Hematopoietic multipotent progenitor cell (in vitro differentiated cells): ENCODE results near the gene IFNGR1. TPM values are rescaled to one million over a fixed set of nuclear protein-coding genes. Genes with fewer than 3 reads are reported as not detected.
"Not testable (repeated sequence)": the region's sequence is repeated elsewhere in the genome, so short reads cannot be mapped to it uniquely, and the experiment has no call there.

Experiments
- DNase-seq, 3 donors: peaks; one replicate each; pipeline ENCODE4 v3.0.0-alpha.2; 2011 to 2015; ENCODE audit warnings: low read depth in 2 of 3, low spot score in 2 of 3
- total RNA-seq: library from RNA; depleted of rRNA; stranded (reverse); fragments of >200 nt; gene quantifications from one replicate; pipeline ENCODE4 v1.2.3, GENCODE V29; 2012

IFNGR1 gene
- 24.2 TPM for total RNA-seq

GRCh38 chr6:137218917-137219663 lies at the start of gene IFNGR1:
Gene IFNGR1 (minus strand): TSS chr6:137219385. CDS start chr6:137219327, 58 bp downstream.
- peak; percentile 84 to 93 (median 92) for DNase-seq

GRCh38 chr6:137268911-137269310 lies 49.7 kb upstream of the IFNGR1 start:
- DNase-seq, result no peak

GRCh38 chr6:137266309-137266586 lies 47.1 kb upstream of the IFNGR1 start:
- DNase-seq, result no peak

GRCh38 chr6:137265561-137266308 lies 46.5 kb upstream of the IFNGR1 start:
- DNase-seq, result no peak

GRCh38 chr6:137264311-137265075 lies 45.3 kb upstream of the IFNGR1 start:
- no peak for DNase-seq

GRCh38 chr6:137261761-137262160 lies 42.6 kb upstream of the IFNGR1 start:
- peak in 1 of 3 donors; percentile 55 for DNase-seq

- DNase-seq, result no peak
Observed at GRCh38 chr6:137261361-137261760, 42.2 kb upstream of the IFNGR1 start.

GRCh38 chr6:137260217-137260616 lies 41.0 kb upstream of the IFNGR1 start:
- DNase-seq, result no peak

- no peak for DNase-seq
Observed at GRCh38 chr6:137259349-137259748, 40.2 kb upstream of the IFNGR1 start.

GRCh38 chr6:137258170-137258569 lies 39.0 kb upstream of the IFNGR1 start:
- no peak for DNase-seq

GRCh38 chr6:137256350-137257103 lies 37.3 kb upstream of the IFNGR1 start:
- DNase-seq, result no peak

GRCh38 chr6:137254966-137255365 lies 35.8 kb upstream of the IFNGR1 start:
- DNase-seq, result no peak

GRCh38 chr6:137254430-137254829 lies 35.2 kb upstream of the IFNGR1 start:
- DNase-seq, result not testable (repeated sequence)

GRCh38 chr6:137248702-137249101 lies 29.5 kb upstream of the IFNGR1 start:
- DNase-seq, result peak in 1 of 3 donors; percentile 41

- DNase-seq, result no peak
Observed at GRCh38 chr6:137247724-137248123, 28.5 kb upstream of the IFNGR1 start.

- no peak for DNase-seq
Observed at GRCh38 chr6:137246791-137247202, 27.6 kb upstream of the IFNGR1 start.

GRCh38 chr6:137246164-137246563 lies 27.0 kb upstream of the IFNGR1 start:
- DNase-seq, result no peak

- DNase-seq, result no peak
Observed at GRCh38 chr6:137241481-137242038, 22.4 kb upstream of the IFNGR1 start.

GRCh38 chr6:137240168-137240567 lies 21.0 kb upstream of the IFNGR1 start:
- DNase-seq, result peak in 1 of 3 donors; percentile 59

GRCh38 chr6:137237413-137238170 lies 18.4 kb upstream of the IFNGR1 start:
- no peak for DNase-seq
